NCI-H146 treated with DMSO at 0.1 percent for 48 hours (cell line): ENCODE data around the gene CAPNS1.
A peak's percentile ranks its signal among the peaks of the same experiment; 100 is the strongest.
"Not testable (repeated sequence)": the region's sequence is repeated elsewhere in the genome, so short reads cannot be mapped to it uniquely, and the experiment has no call there.

Experiments used
- DNase-seq: peaks from one replicate; lab custom pipeline; 2025; ENCODE audit not compliant: unreplicated experiment; lab: John Stamatoyannopoulos, UW

Gene CAPNS1

GRCh38 chr19:36149673-36150406 is 10.0 kb downstream of the CAPNS1 start:
- DNase-seq, result no peak

- DNase-seq, result no peak
These were observed 10.7 kb downstream of the CAPNS1 start for GRCh38 chr19:36150586-36150985.

- DNase-seq, result no peak
These were observed 11.5 kb downstream of the CAPNS1 start for GRCh38 chr19:36151144-36152018.

DNA sequence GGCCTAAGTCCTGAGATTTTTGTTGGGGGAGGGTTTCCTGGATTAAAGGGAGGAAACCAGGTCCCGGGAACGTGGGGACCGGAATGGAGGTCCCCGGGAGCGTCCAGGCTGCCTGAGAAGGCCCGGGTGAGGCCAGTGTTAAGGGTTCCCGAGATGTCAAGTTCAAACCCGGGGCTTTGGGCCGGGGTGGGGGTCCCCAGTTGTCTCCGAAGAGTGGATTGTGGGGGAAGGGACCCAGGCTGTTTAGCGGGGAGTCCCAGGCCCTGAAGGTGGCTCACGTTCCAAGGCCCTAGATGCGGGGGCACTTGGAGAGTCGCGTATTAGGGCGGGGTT is 12.1 kb downstream of the CAPNS1 start:
- no peak for DNase-seq

DNA sequence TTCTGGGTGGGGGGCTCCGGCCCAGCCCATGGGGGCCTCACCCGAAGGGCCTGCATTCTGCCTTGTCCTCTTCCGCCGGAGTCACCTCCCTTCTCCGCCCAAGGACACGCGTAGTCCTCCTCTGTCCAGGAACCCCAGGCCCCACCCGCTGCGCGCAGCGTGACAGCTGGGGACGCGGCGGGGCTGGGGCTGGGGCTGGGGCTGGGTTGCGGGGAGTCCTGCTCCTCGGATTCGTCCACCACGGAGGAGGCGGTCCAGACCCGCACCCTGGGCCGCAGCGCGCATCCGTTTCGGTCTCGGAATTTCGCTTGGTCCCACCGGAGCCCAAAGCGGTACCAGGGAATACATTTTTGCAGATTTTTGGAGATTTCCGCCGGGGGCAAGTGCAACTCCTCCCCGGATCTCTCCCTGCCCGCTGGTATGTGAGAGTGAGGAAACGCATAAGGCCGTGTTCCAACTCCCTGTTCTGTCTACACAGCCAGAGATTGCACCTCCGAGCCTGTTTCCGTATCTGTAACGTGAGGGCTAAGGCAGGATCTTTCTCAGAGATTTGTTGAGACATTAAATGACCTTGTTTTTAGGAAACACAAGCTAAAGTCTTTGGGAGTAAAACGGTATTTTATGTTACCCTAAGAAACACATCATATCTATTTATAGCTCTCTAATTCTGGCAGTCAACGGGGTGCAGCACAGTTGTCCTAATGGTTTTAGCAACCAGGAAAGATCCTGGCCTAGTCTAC is 12.7 kb downstream of the CAPNS1 start, which contains the start of gene COX7A1:
Gene COX7A1, minus strand, starts transcription at position 96 of the 740 bp plus-strand sequence. Its CDS starts 40 bp downstream, at position 56.
- DNase-seq, result no peak

DNA sequence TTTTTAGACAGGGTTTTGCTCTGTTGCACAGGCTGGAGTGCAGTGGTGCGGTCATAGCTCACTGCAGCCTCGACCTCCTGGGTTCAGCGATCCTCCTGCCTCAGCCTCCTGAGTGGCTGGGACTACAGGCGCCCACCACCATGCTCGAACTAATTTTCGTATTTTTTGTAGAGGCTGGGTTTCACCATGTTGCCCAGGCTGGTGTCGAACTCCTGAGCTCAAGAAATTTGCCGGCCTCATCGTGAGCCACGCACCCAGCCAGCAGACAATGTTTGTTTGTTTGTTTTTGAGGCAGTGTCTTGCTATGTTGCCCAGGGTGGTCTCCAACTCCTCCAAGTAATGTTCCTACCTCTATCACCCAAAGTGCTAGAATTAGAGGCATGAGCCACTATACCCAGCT is 13.3 kb downstream of the CAPNS1 start:
- DNase-seq, result no peak

- no peak for DNase-seq
These were observed 21.1 kb downstream of the CAPNS1 start for GRCh38 chr19:36160821-36161596.

DNA sequence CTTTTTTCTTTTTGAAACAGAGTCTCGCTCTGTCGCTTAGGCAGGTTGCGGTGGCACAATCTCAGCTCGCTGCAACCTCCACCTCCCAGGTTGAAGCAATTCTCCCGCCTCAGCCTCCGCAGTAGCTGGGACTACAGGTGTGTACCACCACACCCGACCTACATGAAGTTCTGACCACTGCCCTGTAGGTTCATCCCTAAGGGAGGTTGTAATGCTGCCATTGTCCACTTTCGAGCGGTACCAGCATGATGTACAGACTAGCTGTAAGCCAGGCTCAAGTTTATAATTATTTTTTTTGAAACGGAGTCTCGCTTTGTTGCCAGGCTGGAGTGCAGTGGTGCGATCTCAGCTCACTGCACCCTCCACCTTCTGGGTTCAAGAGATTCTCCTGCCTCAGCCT is 23.9 kb downstream of the CAPNS1 start:
- no peak for DNase-seq

DNA sequence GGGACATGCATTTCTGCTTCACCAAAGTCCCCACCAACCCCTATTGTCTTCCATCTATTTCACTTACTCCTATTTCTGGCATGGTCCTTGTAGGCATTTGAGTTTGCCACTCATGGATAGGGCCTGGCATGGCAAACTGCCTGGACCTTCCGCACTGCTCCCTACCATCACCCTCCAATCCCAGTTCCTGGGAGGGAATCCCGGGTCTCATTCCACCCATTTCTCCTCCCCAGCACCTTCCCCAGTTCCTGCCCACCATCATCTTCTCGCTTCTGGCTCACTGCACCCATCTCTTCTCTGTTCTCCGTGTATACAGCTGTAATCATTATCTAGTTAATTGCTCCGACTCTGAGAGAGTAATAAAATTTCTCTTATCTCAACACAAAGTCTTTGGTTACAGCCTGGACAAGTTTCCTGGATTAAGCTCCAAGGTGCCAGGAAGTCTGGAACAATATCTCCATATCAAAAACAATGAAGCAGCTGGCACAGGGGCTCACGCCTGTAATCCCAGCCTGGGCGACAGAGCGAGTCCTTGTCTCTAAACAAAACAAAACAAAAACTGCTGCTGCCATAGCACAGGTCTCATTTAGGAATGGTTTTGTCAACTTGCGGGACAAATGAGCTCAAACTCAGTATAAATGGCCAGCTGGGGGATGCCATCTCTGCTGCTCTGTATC is 29.4 kb downstream of the CAPNS1 start:
- DNase-seq, result peak; percentile 97

- DNase-seq, result no peak
These were observed 33.0 kb downstream of the CAPNS1 start for GRCh38 chr19:36172852-36173251.

GRCh38 chr19:36173846-36174245 is 34.0 kb downstream of the CAPNS1 start:
- DNase-seq, result not testable (repeated sequence)

DNA sequence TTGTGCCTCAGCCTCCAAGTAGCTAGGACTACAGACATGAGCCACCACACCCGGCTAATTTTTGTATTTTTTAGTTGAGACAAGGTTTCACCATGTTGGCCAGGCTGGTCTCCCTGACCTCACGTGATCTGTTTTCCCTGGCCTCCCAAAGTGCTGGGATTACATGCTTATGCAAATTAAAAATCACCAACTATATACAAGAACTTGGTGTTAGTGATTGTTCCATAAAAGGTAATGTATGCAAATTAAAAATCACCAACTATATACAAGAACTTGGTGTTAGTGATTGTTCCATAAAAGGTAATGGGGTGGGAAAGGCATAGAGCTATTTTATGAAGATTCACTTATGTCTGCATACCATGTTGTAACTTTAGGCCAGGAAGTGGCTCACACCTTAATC is 39.2 kb downstream of the CAPNS1 start:
- not testable (repeated sequence) for DNase-seq

- DNase-seq, result no peak
These were observed 42.9 kb downstream of the CAPNS1 start for GRCh38 chr19:36182612-36183244.

DNA sequence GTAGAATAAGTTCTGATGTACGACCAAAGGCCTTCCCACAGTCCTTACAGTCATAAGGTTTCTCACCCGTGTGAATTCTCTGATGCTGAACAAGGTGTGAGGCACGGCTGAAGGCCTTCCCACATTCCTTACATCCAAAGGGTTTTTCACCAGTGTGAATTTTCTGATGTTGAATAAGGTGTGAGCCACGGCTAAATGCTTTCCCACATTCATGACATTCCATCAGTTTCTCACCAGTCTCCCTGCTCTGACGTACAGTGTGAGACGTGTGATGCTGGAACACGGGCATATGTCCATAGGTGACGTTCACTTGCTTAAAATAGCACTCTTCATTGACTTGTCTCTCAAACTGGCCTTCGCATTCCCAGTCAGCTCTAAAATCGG is 43.4 kb downstream of the CAPNS1 start:
- DNase-seq, result no peak

DNA sequence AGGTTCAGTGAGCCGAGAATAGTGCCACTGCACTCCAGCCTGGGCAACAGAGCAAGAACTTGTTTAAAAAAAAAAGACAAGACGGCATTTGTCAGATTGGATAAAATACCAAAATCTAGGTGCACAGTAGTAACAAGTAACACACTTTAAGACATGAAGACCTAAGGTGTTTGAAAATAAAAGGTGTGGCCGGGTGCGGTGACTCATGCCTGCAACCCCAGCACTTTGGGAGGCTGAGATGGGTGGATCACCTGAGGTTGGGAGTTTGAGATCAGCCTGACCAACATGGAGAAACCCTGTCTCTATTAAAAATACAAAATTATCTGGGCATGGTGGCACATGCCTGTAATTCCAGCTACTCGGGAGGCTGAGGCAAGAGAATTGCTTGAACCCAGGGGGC is 46.9 kb downstream of the CAPNS1 start:
- DNase-seq, result not testable (repeated sequence)

- DNase-seq, result no peak
These were observed 56.4 kb downstream of the CAPNS1 start for GRCh38 chr19:36196249-36196648.

- DNase-seq, result no peak
These were observed 58.3 kb downstream of the CAPNS1 start for GRCh38 chr19:36198119-36198518.
